Epithelial cell of esophagus (primary cell): Measurements from ENCODE around the gene TRPM3.

Experiments used
- DNase-seq: peaks from one replicate; pipeline ENCODE4 v3.0.0; 2010; ENCODE audit warnings: low read depth
- H3K4me3 ChIP-seq: 2 replicates; pipeline ENCODE4 v1.5.1; 2011; ENCODE audit warnings: mild to moderate bottlenecking, low read length, control low read depth
- CTCF ChIP-seq: IDR thresholded peaks from 2 replicates; pipeline ENCODE4 v1.5.1; 2011; ENCODE audit warnings: low read depth, mild to moderate bottlenecking, low read length, control low read depth, inconsistent platforms; ENCODE audit not compliant: insufficient read depth; ENCODE audit errors: missing control alignments

Gene TRPM3

GRCh38 chr9:71121275-71122021 lies at the start of gene TRPM3:
Gene TRPM3 (minus strand): TSS chr9:71121621. CDS start chr9:71121354, 267 bp downstream.
- no peak for TF ChIP-seq CTCF
- H3K4me3 ChIP-seq = no peak within 1 kb of the TSS
- no peak for DNase-seq

- H3K4me3 ChIP-seq = no peak overlapping the region
- no peak for DNase-seq
- no peak for TF ChIP-seq CTCF
Measured at GRCh38 chr9:71168418-71168817, 47.0 kb upstream of the TRPM3 start.

GRCh38 chr9:71162126-71162525 lies 40.7 kb upstream of the TRPM3 start:
- no peak for DNase-seq
- no peak for TF ChIP-seq CTCF

GRCh38 chr9:71157731-71158130 lies 36.3 kb upstream of the TRPM3 start:
- no peak for TF ChIP-seq CTCF
- no peak for DNase-seq
- H3K4me3 ChIP-seq = no peak overlapping the region

More at GRCh38 chr9:71162126-71162525, 40.7 kb upstream of the TRPM3 start:
- no peak overlapping the region for H3K4me3 ChIP-seq

- DNase-seq = no peak
- TF ChIP-seq CTCF = no peak
Measured at GRCh38 chr9:71147368-71147767, 25.9 kb upstream of the TRPM3 start.

GRCh38 chr9:71146511-71146910 lies 25.1 kb upstream of the TRPM3 start:
- peak; percentile 35 for DNase-seq

More at GRCh38 chr9:71147368-71147767, 25.9 kb upstream of the TRPM3 start:
- H3K4me3 ChIP-seq = no peak overlapping the region

More at GRCh38 chr9:71146511-71146910, 25.1 kb upstream of the TRPM3 start:
- no peak overlapping the region for H3K4me3 ChIP-seq
- no peak for TF ChIP-seq CTCF
